Measurements from ENCODE around the gene OR4D9.

The OR4D9 gene

DNA sequence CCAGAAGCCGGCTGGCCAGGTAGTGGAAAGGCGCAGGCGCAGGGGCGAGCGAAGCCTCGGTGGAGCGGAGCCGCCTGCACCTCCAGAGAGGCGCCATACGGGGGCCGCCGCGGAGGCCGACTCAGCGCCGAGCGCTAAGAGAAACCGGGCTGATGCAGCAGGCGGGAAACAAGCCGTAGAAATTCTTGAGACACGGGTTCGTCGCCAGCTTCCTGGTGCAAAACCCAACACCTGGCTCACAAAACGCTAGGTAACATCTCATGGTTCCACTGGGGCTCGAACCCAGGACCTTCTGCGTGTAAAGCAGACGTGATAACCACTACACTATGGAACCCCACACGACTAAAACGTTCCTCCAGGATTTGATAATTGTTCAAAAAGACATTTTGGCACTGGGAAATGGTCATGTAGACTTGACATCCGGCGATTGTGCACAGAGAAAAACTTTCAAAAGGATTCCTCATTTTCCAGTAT is 39.1 kb downstream of the OR4D9 start:
- in situ Hi-C loops (cut with MboI; ENCODE audit: low sequenced_read_pairs), result no loop called here

DNA sequence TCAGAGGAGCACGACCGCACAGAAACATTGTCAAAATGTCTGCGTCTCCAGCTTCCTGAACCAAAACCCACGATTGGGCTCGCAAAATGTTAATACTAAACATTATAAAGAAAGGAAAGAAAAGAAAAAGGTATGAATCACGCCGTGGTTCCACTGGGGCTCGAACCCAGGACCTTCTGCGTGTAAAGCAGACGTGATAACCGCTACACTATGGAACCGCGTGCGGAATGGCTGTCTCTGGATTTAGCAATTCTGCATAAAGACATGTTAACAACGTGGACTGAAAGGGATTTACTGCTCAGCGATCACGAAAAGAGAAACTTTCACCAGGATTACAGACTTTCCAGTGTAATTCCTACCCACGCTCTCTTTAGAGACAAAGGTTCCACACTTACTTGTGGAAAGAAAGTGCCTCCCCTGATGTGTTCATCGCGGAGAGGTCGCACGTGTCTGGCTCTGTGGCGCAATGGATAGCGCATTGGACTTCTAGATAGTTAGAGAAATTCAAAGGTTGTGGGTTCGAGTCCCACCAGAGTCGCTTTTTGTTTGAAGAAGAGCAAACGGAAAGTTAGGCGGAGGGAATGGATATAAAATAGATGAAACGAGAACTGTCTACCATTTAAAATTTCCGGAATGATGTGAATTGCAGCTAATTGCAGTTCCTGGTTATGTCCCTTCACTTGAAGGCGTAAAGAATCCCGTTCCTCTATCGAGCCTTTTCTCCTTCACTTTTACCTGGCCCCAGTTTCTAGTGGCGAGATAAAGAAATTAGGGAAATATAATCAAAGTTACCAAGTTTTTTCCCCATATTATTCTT is 39.7 kb downstream of the OR4D9 start:
- in situ Hi-C loops (cut with MboI; ENCODE audit: low sequenced_read_pairs), result no loop called here

DNA sequence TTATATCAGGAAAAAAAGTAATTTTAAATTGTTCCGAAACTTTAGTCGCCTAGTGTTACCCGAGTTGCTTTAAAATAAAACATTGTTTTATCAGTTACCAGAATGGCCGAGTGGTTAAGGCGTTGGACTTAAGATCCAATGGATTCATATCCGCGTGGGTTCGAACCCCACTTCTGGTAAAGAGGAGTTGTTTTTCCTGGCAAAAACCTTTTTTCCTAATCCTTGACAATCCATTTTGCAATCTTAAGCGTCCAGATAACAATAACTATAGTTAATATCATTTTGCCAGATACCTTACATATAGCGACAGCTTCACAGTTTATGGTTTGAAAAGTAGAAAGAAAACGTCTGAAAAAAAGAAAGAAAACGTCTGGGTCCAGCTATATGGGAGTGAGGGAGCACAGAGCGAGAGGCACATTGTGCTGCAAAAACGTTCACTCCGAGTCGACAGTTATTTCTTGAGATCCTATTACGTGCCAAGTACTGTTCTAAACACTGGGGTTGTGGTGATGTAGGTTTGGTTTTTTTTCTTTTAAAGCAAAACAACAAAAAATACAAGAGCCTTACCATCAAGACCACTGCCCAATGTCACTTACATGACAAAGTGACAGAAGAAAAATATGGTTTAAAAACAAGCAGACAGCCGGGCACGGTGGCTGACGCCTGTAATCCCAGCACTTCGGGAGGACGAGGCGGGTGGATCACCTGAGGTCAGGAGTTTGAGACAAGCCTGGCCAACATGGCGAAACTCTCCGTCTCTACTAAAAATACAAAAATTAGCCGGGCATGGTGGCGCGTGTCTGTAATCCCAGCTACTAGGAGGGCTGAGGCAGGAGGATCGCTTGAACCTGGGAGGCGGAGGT is 40.6 kb downstream of the OR4D9 start:
- in situ Hi-C loops (cut with MboI; ENCODE audit: low sequenced_read_pairs), result no loop called here

DNA sequence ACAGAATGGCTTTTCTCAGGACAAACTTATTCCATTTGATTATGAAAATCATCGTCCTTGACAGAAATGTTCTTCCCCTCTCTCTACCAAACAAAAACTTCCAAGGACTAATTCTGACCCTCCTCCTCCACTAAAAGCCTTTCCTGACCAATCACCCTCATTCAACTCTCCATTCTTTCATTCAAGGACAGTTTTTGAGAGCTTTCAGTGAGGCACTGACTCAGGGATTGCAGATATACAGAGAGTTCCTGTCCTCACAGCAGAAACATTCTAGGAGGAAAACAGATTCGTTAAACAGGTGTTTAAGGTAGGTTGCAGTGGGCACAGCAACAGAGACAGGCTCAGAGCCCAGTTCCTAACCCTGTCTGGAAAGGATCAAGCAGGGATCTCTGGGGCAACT is 41.5 kb downstream of the OR4D9 start:
- in situ Hi-C loops (cut with MboI; ENCODE audit: low sequenced_read_pairs), result no loop called here

DNA sequence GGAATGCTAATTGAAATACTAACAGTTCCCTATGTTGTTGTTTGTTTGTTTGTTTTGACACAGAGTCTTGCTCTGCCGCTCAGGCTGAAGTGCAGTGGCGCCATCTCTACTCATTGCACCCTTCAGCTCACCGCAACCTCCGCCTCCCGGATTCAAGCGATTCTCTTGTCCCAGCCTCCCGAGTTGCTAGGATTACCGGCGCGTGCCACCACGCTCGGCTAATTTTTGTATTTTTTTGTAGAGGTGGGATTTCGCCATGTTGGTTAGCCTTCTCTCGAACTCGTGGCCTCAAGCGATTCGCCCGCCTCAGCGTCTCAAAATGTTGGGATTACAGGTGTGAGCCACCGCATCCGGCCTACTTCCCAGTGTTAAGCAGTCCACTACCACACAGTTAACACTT is 42.0 kb downstream of the OR4D9 start:
- in situ Hi-C loops (cut with MboI; ENCODE audit: low sequenced_read_pairs), result no loop called here

DNA sequence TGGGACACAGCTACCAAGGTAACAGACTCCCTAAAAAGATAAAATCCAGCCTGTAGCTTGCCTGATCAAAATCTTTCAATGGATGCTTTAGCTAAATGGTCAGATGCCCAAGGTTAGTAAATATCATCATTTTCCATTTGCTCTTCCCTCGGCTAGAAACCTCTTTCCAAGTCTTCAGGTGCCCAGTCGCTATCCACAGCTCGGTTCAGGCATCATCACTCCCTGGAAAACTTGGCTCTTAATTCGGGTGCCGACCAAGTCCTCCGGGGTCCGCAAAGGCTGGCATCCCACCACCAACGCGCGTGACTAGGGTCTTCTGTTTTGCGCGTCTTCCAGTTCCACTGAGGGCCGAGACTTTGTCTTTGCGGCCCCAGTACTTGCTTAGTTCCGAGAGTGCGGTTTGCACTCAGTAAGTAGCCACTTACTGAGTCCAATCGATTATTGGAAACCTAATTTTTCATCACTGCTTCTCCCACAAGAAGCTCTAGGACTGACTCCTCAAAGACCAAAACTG is 44.3 kb downstream of the OR4D9 start:
- in situ Hi-C loops (cut with MboI; ENCODE audit: low sequenced_read_pairs), result no loop called here

DNA sequence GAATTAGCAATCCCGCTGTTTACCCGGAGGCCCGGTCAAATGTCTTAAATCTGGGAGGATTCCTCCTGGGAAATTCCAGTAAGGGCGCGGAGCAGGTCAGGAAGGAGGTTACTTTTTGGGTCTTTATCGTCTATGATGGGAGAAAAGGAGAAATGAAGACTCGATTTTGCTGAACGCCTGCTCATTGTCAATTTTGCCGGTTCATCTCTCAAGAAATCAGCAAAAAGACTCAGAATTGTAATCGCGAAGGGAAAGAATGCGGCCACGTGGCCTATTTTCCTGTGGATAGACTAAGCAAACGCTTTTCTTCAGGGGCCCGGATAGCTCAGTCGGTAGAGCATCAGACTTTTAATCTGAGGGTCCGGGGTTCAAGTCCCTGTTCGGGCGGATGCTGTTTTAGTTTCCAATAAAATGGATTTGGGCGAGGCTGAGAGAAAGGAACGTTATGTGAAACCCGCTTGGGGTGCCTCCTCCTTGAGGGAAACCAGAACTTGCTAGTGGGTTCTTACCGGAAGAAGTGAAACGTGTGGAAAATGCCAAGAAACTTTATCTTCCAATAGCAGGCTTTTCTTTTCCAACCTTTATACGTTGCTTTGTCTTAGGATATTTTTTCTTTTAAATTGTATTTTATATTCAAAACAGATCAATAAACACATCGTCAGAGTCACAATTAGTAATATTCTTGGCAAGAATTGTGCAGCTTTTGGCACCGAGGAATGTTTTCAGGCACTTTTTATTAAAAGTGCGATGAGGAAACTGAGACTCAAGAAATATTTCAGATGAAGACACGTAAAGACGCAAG is 45.0 kb downstream of the OR4D9 start:
- in situ Hi-C loops (cut with MboI; ENCODE audit: low sequenced_read_pairs), result no loop called here

DNA sequence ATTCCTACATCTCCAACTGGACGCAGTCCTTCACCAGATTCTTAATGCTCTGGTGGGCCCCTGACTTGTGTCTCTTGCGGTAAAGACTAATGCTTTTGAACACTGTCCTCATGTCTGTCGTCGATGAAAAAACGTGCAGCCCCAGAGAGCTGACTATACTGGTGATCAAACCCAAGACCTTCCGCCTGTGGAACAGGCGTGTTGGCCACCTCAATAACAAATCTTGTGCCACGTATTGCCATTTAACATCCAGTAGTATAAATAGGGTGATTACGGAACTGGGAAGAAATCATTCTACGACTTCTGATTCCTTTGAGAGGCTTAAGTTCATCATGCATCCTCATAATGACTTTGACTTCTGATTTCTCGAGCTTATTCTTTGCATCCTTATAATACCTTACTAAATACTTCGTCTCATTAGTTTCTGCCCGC is 45.6 kb downstream of the OR4D9 start:
- in situ Hi-C loops (cut with MboI; ENCODE audit: low sequenced_read_pairs), result no loop called here

DNA sequence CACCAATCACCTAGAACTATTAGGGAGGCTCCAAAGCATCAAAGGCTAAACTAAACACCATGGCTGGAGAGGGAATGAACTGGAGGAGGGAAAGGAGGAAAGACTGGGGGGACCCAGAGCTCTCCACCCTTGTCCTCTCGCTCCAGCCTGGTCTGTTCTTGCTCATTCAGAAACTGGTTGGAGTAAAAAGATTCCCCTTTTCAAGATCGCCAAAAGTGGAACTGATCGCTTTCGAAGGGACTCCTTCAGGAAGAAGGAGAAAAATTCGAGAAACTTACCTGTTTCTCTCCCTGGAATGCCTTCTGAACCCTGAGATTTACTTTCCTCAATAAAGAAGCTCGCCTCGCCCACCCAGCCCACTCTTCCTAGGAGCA is 46.9 kb downstream of the OR4D9 start:
- in situ Hi-C loops (cut with MboI; ENCODE audit: low sequenced_read_pairs), result no loop called here

DNA sequence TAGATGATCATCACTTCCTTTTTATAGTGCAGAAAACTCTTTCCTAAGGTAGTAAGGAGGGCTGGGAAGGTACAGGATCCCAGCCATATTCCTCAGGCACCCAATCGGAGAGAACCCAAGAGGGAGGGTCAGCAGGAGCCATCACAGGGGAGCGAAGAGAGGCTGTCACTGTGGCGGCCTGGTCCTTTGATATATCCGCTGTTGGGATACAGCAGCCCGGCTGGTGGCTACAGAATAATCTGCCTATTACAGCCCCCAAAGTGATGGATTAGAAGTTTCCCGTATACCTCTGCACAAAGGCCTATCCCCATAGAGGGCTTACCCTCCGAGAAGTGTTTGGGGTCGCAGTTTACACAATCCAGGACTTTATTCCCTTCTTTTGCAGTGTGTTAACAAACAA is 48.5 kb downstream of the OR4D9 start:
- in situ Hi-C loops (cut with MboI; ENCODE audit: low sequenced_read_pairs), result no loop called here

DNA sequence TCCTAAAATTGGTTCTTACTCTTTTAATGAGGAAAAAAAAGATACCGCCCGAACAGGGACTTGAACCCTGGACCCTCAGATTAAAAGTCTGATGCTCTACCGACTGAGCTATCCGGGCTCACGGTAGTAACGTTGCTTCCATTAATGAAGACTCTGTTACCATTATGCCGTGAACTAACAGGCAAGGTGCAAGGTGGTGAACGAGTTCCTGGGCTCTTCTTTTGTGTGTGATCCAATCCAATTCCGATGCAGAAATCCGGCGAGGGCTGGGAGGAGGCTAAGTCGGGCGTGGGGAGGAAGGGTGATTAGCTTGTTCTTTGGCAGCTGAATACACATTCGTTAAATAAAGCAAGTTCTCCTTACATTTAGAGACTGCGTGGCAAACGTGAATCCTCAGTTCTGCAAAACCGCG is 49.0 kb downstream of the OR4D9 start:
- in situ Hi-C loops (cut with MboI; ENCODE audit: low sequenced_read_pairs), result no loop called here

DNA sequence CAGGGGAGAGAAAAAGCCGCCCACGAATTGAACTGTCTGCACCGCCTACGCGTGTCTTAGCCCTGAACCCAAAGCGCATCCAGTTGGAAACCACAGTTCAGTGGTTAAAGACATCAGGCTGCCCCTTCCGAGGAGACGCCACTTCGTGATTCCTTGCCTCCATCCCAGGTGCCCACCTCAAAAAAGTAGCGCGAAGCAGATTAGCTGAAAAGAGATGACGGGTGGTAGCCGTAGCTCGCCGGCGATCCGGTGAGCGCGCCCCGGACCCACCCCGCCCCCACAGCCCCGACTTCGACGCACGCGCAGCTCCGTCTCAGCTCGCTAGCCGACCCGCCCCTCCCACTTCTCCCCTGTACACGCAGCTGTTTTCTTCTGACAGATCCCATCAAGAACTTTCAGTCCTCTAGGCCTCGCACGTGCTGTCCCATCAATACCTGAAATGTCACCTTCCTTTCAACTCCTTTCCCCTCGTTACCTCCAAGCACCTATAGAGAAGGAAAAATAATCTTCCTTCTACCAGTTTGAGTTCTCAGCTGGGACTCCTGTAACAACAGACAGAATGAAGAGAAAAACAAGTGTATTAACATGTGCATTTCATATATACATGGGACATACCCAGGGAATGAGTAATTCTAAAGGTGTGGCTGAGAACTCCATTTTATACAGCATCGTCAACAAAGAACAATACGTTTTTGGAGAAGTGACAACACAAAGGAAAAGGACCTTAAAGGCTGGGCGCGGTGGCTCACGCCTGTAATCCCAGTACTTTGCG is 49.5 kb downstream of the OR4D9 start:
- in situ Hi-C loops (cut with MboI; ENCODE audit: low sequenced_read_pairs), result no loop called here

DNA sequence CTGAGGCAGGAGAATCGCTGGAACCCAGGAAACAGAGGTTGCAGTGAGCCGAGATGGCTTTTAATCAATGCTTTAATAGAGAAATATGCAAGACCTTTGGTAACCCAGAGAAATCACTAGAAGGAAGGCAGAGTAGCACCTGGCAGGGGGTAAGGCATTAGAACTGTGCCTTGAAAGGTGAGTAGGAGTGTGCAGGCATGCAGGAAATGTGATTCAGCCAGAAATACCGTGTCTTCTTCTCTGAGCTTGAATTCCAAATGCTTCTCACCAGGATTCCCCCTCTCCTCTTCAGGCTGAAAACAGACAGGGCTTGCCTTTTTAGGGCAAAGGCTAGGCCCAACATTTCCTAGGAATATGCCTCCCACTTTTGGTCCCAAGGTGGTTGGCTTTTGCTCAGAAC is 51.0 kb downstream of the OR4D9 start:
- in situ Hi-C loops (cut with MboI; ENCODE audit: low sequenced_read_pairs), result no loop called here

Measured in hTERT RPE-1 (cell line).